ENCODE measurements around the gene GZMB.
"Not testable (repeated sequence)": the region's sequence is repeated elsewhere in the genome, so short reads cannot be mapped to it uniquely, and the experiment has no call there.

GZMB gene

GRCh38 chr14:24630872-24631477, 3.0 kb downstream of the GZMB start:
- no peak for DNase-seq

- no peak for DNase-seq
Measured at GRCh38 chr14:24630087-24630871, 3.7 kb downstream of the GZMB start.

GRCh38 chr14:24629521-24629920, 4.5 kb downstream of the GZMB start:
- no peak for DNase-seq

GRCh38 chr14:24613747-24614146, 20.2 kb downstream of the GZMB start:
- DNase-seq = no peak

GRCh38 chr14:24613241-24613640, 20.7 kb downstream of the GZMB start:
- DNase-seq = no peak

GRCh38 chr14:24612196-24612595, 21.8 kb downstream of the GZMB start:
- DNase-seq = no peak

GRCh38 chr14:24609655-24610344, 24.2 kb downstream of the GZMB start, which contains the start of gene GZMH:
Gene GZMH, minus strand, starts transcription at chr14:24609685. Its CDS starts 72 bp downstream, at chr14:24609613.
- DNase-seq = no peak

- DNase-seq = no peak
Measured at GRCh38 chr14:24607635-24608514, 26.1 kb downstream of the GZMB start.

- no peak for DNase-seq
Measured at GRCh38 chr14:24607081-24607480, 26.9 kb downstream of the GZMB start.

- no peak for DNase-seq
Measured at GRCh38 chr14:24606297-24606696, 27.7 kb downstream of the GZMB start.

GRCh38 chr14:24605435-24606190, 28.4 kb downstream of the GZMB start:
- DNase-seq = no peak

GRCh38 chr14:24597403-24597802, 36.6 kb downstream of the GZMB start:
- DNase-seq = no peak

GRCh38 chr14:24595073-24595808, 38.7 kb downstream of the GZMB start:
- DNase-seq = no peak

- not testable (repeated sequence) for DNase-seq
Measured at GRCh38 chr14:24591004-24591403, 43.0 kb downstream of the GZMB start.

GRCh38 chr14:24584402-24584801, 49.6 kb downstream of the GZMB start:
- DNase-seq = not testable (repeated sequence)
